Fibroblast of lung (primary cell): ENCODE measurements around the gene S100A3. TPM values are rescaled to one million over a fixed set of nuclear protein-coding genes. Genes with fewer than 3 reads are reported as not detected.
"Not testable (repeated sequence)": the region's sequence is repeated elsewhere in the genome, so short reads cannot be mapped to it uniquely, and the experiment has no call there.

Experiments used
- DNase-seq, 2 donors: peaks; one replicate each; pipeline versions ENCODE4 v3.0.0 to v3.0.0-alpha.2; 2010; ENCODE audit warnings: low read depth in 2 of 2
- H2AFZ ChIP-seq: 2 replicates; pipeline ENCODE4 v1.5.1; 2012; ENCODE audit warnings: low read length, control low read depth, inconsistent platforms
- H3K27ac ChIP-seq: 2 replicates; pipeline ENCODE4 v1.5.1; 2011; ENCODE audit warnings: low read length, control low read depth; ENCODE audit not compliant: insufficient read depth
- H3K27me3 ChIP-seq: 2 replicates; pipeline ENCODE4 v1.5.1; 2011; ENCODE audit warnings: mild to moderate bottlenecking, low read length; ENCODE audit not compliant: control insufficient read depth, insufficient read depth
- H3K36me3 ChIP-seq: 2 replicates; pipeline ENCODE4 v1.5.1; 2011; ENCODE audit warnings: low read length; ENCODE audit not compliant: control insufficient read depth, insufficient read depth
- H3K4me1 ChIP-seq: 2 replicates; pipeline ENCODE4 v1.5.1; 2011; ENCODE audit warnings: low read length; ENCODE audit not compliant: control insufficient read depth, insufficient read depth; ENCODE audit errors: extremely low read depth
- H3K4me2 ChIP-seq: 2 replicates; pipeline ENCODE4 v1.5.1; 2011; ENCODE audit warnings: low read length, control low read depth; ENCODE audit not compliant: insufficient read depth; ENCODE audit errors: extremely low read depth
- H3K4me3 ChIP-seq, 4 experiments: fragments of 200-600 bp in 1 of 4; sonication (generic) in 1 of 4; replicated peaks in 1 of 4; 2 replicates each; pipeline ENCODE4 v1.5.1; 2011 to 2016; ENCODE audit warnings: low read length in 4 of 4, low read depth in 3 of 4, mild to moderate bottlenecking in 3 of 4, control low read depth in 2 of 4, inconsistent platforms in 1 of 4, mixed read lengths in 1 of 4; ENCODE audit not compliant: insufficient read depth in 1 of 4; ENCODE audit errors: control extremely low read depth in 1 of 4
- H3K79me2 ChIP-seq: 2 replicates; pipeline ENCODE4 v1.5.1; 2012; ENCODE audit warnings: mild to moderate bottlenecking, low read length, inconsistent platforms; ENCODE audit not compliant: control insufficient read depth, insufficient read depth
- H3K9ac ChIP-seq: 2 replicates; pipeline ENCODE4 v1.5.1; 2011; ENCODE audit warnings: mild to moderate bottlenecking, low read length, control low read depth; ENCODE audit not compliant: insufficient read depth
- H3K9me3 ChIP-seq: 2 replicates; pipeline ENCODE4 v1.5.1; 2012; ENCODE audit warnings: low read depth, low read length; ENCODE audit not compliant: control insufficient read depth, insufficient read depth
- H4K20me1 ChIP-seq: 2 replicates; pipeline ENCODE4 v1.5.1; 2011; ENCODE audit warnings: low read length; ENCODE audit not compliant: control insufficient read depth, insufficient read depth; ENCODE audit errors: extremely low read depth
- EZH2 ChIP-seq: IDR thresholded peaks from 2 replicates; pipeline ENCODE4 v1.5.1; 2012; ENCODE audit warnings: low read length, control low read depth, mild to moderate bottlenecking; ENCODE audit errors: missing control alignments
- polyA plus RNA-seq, 2 donors: library from polyadenylated mRNA; depleted of rRNA in 1 of 2; stranded (reverse) in 1 of 2; unstranded in 1 of 2; fragments of >200 nt; gene quantifications; 2 replicates each; pipeline ENCODE4 v1.2.1, GENCODE V29; 2011 to 2012; ENCODE audit warnings: missing spikeins in 1 of 2
- total RNA-seq: library from RNA; depleted of rRNA; stranded (reverse); fragments of >200 nt; gene quantifications from 2 replicates; pipeline ENCODE4 v1.2.1, GENCODE V29; 2014
- TF ChIP-seq, protein P1 (sequence below), 2 donors: IDR thresholded peaks in 1 of 2; conservative IDR thresholded peaks in 1 of 2; 1 replicate in 1 of 2; 2 replicates in 1 of 2; pipeline ENCODE4 v1.5.1; 2011 to 2012; ENCODE audit warnings: low read length in 2 of 2, control low read depth in 1 of 2, inconsistent platforms in 1 of 2, low read depth in 1 of 2, mild to moderate bottlenecking in 1 of 2

Gene S100A3
- total and polyA plus RNA-seq, 2 donors (not counting 1 experiment from before 2014, with no cell fraction given), result 6.8 to 14.8 TPM

DNA sequence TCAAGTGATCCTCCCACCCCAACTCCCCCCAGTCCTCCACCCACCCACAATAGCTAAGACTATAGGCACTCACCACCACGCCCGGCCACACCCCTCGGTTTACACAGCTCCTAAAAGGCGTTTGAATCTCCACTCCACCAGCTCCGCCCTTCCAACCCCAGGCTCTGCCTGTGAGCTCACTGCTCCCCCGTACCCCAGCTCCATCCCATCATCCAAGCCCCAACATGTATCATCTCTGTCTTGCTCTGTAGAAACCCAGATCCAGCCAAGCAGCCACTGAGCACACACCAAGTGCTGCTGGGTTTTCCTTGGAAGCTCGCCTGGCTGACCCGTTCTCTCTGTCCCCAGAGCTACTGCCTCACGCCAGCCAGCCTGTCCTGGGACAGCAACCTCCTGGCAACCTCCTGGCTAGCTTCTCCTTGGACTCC is 28.6 kb upstream of the S100A3 start:
- Histone ChIP-seq H3K79me2 (no peaks in the 10 kb centered on the region), H3K36me3 (no peaks in the 10 kb centered on the region), H3K4me3 (no peak overlapping the region), H3K27ac (no peak overlapping the region), H4K20me1 (no peaks in the 10 kb centered on the region), H3K9ac (no peak overlapping the region), H3K27me3 (no peaks in the 10 kb centered on the region), H3K4me1 (peaks cover 16% of the 10 kb centered on the region), H3K4me2 (no peak overlapping the region), H2AFZ (peak overlapping the region; percentile 51), H3K9me3 (no peaks in the 10 kb centered on the region)
- no peak for TF ChIP-seq EZH2
- TF ChIP-seq, protein P1, sequence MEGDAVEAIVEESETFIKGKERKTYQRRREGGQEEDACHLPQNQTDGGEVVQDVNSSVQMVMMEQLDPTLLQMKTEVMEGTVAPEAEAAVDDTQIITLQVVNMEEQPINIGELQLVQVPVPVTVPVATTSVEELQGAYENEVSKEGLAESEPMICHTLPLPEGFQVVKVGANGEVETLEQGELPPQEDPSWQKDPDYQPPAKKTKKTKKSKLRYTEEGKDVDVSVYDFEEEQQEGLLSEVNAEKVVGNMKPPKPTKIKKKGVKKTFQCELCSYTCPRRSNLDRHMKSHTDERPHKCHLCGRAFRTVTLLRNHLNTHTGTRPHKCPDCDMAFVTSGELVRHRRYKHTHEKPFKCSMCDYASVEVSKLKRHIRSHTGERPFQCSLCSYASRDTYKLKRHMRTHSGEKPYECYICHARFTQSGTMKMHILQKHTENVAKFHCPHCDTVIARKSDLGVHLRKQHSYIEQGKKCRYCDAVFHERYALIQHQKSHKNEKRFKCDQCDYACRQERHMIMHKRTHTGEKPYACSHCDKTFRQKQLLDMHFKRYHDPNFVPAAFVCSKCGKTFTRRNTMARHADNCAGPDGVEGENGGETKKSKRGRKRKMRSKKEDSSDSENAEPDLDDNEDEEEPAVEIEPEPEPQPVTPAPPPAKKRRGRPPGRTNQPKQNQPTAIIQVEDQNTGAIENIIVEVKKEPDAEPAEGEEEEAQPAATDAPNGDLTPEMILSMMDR (conservative IDR thresholded peaks at IDR 0.05 in 1 of 2, IDR thresholded peaks at IDR 0.05 in 1 of 2; ENCODE audit: low read depth in 1 of 2, low read length in 2 of 2), result no peak
- DNase-seq, result no peak

DNA sequence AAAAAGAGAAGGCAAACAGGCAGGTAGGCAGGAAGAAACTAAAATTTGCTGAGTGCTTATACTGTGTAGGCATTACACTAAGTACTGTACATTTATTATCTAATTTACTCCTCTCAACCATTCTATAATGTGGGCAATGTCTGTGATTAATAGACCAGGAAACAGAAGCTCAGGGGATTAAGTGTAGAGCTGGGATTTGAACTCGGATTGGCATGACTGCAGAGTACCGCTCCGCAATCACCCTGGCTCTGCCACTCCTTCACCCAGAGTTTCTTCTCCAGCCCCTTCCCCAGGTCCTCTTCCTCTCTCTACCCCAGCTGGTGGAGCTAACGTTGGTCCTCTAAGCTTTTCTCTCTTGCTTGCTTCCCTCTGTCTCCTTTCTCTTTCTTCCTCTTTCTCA is 28.1 kb upstream of the S100A3 start:
- Histone ChIP-seq H3K4me3 (no peak overlapping the region), H3K9ac (no peak overlapping the region), H3K4me1 (peaks cover 16% of the 10 kb centered on the region), H4K20me1 (no peaks in the 10 kb centered on the region), H3K27me3 (no peaks in the 10 kb centered on the region), H3K9me3 (no peaks in the 10 kb centered on the region), H3K36me3 (no peaks in the 10 kb centered on the region), H3K79me2 (no peaks in the 10 kb centered on the region), H3K27ac (no peak overlapping the region), H2AFZ (no peak overlapping the region), H3K4me2 (no peak overlapping the region)
- no peak for TF ChIP-seq EZH2
- TF ChIP-seq, protein P1 (conservative IDR thresholded peaks at IDR 0.05 in 1 of 2, IDR thresholded peaks at IDR 0.05 in 1 of 2; ENCODE audit: low read depth in 1 of 2, low read length in 2 of 2), result no peak
- no peak for DNase-seq

DNA sequence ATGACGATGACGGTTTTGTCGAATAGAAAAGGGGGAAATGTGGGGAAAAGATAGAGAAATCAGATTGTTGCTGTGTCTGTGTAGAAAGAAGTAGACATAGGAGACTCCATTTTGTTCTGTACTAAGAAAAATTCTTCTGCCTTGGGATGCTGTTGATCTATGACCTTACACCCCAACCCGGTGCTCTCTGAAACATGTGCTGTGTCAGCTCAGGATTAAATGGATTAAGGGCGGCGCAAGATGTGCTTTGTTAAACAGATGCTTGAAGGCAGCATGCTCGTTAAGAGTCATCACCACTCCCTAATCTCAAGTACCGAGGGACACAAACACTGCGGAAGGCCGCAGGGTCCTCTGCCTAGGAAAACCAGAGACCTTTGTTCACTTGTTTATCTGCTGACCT is 26.4 kb upstream of the S100A3 start:
- H3K27ac ChIP-seq, H3K27me3 ChIP-seq, H3K9ac ChIP-seq, DNase-seq, H3K9me3 ChIP-seq, H3K36me3 ChIP-seq, H4K20me1 ChIP-seq, H3K4me3 ChIP-seq, H2AFZ ChIP-seq, H3K79me2 ChIP-seq, H3K4me2 ChIP-seq: not testable (repeated sequence)
- H3K4me1 ChIP-seq, result peaks cover 21% of the 10 kb centered on the region

DNA sequence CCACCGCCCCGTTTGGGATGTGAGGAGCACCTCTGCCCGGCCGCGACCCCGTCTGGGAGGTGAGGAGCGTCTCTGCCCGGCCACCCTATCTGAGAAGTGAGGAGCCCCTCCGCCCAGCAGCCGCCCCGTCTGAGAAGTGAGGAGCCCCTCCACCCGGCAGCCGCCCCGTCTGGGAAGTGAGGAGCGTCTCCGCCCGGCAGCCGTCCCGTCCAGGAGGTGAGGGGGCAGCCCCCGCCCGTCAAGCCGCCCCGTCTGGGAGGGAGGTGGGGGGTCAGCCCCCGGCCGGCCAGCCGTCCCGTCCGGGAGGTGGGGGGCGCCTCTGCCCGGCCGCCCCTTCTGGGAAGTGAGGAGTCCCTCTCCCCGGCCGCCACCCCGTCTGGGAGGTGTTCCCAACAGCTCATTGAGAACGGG is 26.0 kb upstream of the S100A3 start:
- H3K79me2 ChIP-seq, H3K4me2 ChIP-seq, H2AFZ ChIP-seq, H3K9ac ChIP-seq, H3K4me3 ChIP-seq, H3K27ac ChIP-seq, H3K36me3 ChIP-seq, H4K20me1 ChIP-seq, DNase-seq, H3K27me3 ChIP-seq, H3K9me3 ChIP-seq: not testable (repeated sequence)
- H3K4me1 ChIP-seq, result peaks cover 21% of the 10 kb centered on the region
